B cell (primary cell): ENCODE results near the gene FAM76A.

Source experiments
- EZH2 ChIP-seq: IDR thresholded peaks from 2 replicates; pipeline ENCODE4 v1.6.1; 2012; ENCODE audit warnings: borderline replicate concordance, low read depth, mild to moderate bottlenecking, moderate library complexity, low read length; ENCODE audit not compliant: insufficient read depth, poor library complexity, severe bottlenecking
- TF ChIP-seq, protein P1 (sequence below): fragments of 200-600 bp; IDR thresholded peaks from one replicate; pipeline ENCODE4 v1.8.0; 2022; ENCODE audit warnings: antibody characterized with exemption, mild to moderate bottlenecking

- TF ChIP-seq, protein P1, sequence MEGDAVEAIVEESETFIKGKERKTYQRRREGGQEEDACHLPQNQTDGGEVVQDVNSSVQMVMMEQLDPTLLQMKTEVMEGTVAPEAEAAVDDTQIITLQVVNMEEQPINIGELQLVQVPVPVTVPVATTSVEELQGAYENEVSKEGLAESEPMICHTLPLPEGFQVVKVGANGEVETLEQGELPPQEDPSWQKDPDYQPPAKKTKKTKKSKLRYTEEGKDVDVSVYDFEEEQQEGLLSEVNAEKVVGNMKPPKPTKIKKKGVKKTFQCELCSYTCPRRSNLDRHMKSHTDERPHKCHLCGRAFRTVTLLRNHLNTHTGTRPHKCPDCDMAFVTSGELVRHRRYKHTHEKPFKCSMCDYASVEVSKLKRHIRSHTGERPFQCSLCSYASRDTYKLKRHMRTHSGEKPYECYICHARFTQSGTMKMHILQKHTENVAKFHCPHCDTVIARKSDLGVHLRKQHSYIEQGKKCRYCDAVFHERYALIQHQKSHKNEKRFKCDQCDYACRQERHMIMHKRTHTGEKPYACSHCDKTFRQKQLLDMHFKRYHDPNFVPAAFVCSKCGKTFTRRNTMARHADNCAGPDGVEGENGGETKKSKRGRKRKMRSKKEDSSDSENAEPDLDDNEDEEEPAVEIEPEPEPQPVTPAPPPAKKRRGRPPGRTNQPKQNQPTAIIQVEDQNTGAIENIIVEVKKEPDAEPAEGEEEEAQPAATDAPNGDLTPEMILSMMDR = no peak
- no peak for TF ChIP-seq EZH2
Measured at GRCh38 chr1:27804791-27805190, 79.0 kb downstream of the FAM76A start.
